GM06990 (cell line): Measurements from ENCODE around the gene DTNBP1.

Source experiments
- DNase-seq: peaks from one replicate; pipeline ENCODE4 v3.0.0-alpha.2; 2011; ENCODE audit not compliant: insufficient read length; ENCODE audit errors: extremely low read depth
- H3K27me3 ChIP-seq: replicated peaks from 2 replicates; pipeline ENCODE4 v1.6.0; 2011; ENCODE audit warnings: low read length; ENCODE audit not compliant: control insufficient read depth, insufficient read depth
- H3K36me3 ChIP-seq: 2 replicates; pipeline ENCODE4 v1.5.1; 2011; ENCODE audit warnings: low read length; ENCODE audit not compliant: control insufficient read depth, insufficient read depth
- H3K4me3 ChIP-seq: replicated peaks from 2 replicates; pipeline ENCODE4 v1.5.1; 2011; ENCODE audit warnings: low read depth, mild to moderate bottlenecking, control low read depth, low read length
- TF ChIP-seq, protein P1 (sequence below): IDR thresholded peaks from 2 replicates; pipeline ENCODE4 v1.5.1; 2011; ENCODE audit warnings: low read length, control low read depth, mild to moderate bottlenecking, inconsistent platforms; ENCODE audit not compliant: insufficient read depth, poor library complexity, severe bottlenecking

Gene DTNBP1

DNA sequence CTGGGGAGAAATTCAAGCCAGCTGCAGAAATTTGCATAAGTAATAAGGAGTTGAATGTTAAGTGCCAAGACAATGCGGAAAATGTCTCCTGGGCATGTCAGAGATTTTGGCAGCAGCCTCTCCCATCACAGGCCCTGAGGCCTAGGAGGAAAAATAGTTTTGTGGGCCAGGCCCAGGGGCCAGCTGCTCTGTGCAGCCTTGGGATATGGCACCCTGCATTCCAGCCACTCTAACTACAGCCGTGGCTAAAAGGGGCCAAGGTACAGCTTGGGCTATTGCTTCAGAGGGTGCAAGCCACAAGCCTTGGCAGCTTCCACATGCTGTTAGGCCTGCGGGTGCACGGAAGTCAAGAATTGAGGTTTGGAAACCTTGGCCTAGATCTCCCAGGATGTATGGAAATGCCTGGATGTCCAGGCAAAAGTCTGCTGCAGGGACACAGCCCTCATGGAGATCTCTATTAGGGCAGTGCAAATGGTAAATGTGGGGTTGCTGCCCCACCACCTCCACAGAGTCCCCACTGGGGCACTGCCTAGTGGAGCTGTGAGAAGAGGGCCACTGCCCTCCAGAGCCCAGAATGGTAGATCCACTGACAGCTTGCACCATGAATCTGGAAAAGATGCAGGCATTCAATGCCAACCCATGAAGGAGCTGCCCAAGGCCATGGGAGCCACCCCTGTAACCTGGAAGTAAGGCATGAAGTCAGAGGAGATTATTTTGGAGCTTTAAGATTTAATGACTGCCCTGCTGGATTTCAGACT is 126.5 kb downstream of the DTNBP1 start:
- H3K4me3 ChIP-seq, result no peak overlapping the region
- no peak for DNase-seq
- TF ChIP-seq, protein P1, sequence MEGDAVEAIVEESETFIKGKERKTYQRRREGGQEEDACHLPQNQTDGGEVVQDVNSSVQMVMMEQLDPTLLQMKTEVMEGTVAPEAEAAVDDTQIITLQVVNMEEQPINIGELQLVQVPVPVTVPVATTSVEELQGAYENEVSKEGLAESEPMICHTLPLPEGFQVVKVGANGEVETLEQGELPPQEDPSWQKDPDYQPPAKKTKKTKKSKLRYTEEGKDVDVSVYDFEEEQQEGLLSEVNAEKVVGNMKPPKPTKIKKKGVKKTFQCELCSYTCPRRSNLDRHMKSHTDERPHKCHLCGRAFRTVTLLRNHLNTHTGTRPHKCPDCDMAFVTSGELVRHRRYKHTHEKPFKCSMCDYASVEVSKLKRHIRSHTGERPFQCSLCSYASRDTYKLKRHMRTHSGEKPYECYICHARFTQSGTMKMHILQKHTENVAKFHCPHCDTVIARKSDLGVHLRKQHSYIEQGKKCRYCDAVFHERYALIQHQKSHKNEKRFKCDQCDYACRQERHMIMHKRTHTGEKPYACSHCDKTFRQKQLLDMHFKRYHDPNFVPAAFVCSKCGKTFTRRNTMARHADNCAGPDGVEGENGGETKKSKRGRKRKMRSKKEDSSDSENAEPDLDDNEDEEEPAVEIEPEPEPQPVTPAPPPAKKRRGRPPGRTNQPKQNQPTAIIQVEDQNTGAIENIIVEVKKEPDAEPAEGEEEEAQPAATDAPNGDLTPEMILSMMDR, result no peak
- H3K36me3 ChIP-seq, result peaks cover 3% of the 10 kb centered on the region; the same call in 1 of the 2 replicates
- H3K27me3 ChIP-seq, result no peaks in the 10 kb centered on the region

DNA sequence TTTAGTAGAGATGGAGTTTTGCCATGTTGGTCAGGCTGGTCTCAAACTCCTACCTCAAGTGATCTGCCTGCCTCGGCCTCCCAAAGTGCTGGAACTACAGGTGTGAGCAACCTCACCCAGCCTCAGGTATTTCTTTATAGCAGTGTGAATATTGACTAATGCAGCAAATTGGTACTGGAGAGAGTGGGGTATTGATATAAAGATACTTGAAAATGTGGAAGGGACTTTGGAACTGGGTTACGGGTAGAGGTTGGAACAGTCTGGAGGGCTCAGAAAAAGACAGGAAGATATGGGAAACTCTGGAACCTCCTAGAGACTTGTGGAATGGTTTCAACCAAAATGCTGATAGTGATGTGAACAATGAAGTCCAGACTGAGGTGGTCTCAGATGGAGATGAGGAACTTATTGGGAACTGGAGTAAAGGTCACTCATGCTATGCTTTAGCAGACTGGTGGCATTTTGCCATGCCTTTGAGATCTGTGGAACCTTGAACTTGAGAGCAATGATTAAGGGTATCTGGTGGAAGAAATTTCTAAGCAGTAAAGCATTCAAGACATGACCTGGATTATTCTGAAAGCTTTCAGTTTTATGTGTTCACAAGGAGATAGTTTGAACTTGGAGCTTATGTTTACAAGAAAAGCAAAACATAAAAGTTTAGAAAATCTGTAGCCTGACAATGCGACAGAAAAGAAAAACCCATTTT is 127.2 kb downstream of the DTNBP1 start:
- no peak for DNase-seq
- TF ChIP-seq, protein P1, result no peak
- Histone ChIP-seq H3K36me3 (peaks cover 3% of the 10 kb centered on the region), H3K4me3 (no peak overlapping the region), H3K27me3 (no peaks in the 10 kb centered on the region)

- no peaks in the 10 kb centered on the region for H3K27me3 ChIP-seq
- DNase-seq, result no peak
- TF ChIP-seq, protein P1, result no peak
- no peak overlapping the region for H3K4me3 ChIP-seq
- peaks cover 6% of the 10 kb centered on the region for H3K36me3 ChIP-seq
Observed at GRCh38 chr6:15534974-15535373, 127.9 kb downstream of the DTNBP1 start.

DNA sequence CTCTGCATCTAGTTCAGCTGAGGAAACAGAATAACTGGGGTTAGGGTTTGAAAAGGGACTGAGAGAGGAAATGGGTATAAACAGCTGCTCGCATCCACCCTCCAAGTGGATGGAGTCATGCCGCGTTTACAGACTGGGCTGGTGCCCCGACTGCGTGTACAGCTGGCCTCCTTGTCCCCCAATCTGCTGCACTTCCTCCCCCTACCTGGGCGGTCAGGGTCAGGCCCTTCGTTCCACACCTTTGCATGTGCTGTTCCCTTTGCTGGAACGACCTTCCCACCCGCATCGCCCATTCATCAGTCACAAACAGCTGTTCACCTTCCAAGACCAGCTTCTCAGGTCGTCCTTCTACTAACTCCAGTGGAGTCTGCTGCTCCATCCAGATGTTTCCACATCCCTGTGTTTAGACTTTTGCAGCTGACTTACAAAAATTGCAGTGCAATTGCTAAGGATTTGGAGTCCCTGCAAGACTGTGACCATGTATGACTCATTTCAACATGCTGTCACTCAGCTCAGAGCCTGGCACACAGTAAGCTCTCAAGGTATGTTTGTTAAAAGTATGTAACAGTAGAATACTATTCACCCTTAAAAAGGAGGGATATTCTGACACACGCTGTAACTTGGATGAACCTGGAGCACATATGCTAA is 129.3 kb downstream of the DTNBP1 start:
- TF ChIP-seq, protein P1, result no peak
- Histone ChIP-seq H3K36me3 (peaks cover 7% of the 10 kb centered on the region), H3K27me3 (no peaks in the 10 kb centered on the region), H3K4me3 (no peak overlapping the region)
- DNase-seq, result no peak

DNA sequence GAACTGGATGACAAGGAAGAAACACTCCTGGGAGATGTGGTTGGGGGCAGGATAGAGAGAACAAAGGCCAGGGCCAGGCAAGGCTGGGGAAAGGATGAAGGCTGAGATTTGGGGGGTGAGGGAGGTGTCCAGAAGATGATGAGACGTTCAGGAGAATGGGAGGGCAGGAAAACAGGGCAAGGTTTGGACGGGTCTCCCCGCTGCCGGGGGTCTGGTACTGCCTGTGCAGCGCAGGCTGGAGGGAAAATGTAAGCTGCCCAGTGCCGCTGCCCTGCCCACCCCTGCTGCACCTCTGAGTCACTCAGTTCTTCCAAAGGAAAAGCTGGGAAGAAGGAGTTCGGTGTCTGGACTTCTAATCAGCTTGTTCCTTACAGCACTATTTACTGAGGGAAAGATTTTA is 130.9 kb downstream of the DTNBP1 start:
- Histone ChIP-seq H3K36me3 (peaks cover 7% of the 10 kb centered on the region), H3K4me3 (no peak overlapping the region), H3K27me3 (no peaks in the 10 kb centered on the region)
- TF ChIP-seq, protein P1, result no peak
- no peak for DNase-seq
